CD4-positive, alpha-beta T cell treated with Interleukin-12 subunit alpha and Interleukin-12 subunit beta, for 1 hour (primary cell): ENCODE data around the gene SNX18.

Experiments used
- DNase-seq: peaks from one replicate; pipeline ENCODE4 v3.0.0-alpha.2; 2020

The SNX18 gene

DNA sequence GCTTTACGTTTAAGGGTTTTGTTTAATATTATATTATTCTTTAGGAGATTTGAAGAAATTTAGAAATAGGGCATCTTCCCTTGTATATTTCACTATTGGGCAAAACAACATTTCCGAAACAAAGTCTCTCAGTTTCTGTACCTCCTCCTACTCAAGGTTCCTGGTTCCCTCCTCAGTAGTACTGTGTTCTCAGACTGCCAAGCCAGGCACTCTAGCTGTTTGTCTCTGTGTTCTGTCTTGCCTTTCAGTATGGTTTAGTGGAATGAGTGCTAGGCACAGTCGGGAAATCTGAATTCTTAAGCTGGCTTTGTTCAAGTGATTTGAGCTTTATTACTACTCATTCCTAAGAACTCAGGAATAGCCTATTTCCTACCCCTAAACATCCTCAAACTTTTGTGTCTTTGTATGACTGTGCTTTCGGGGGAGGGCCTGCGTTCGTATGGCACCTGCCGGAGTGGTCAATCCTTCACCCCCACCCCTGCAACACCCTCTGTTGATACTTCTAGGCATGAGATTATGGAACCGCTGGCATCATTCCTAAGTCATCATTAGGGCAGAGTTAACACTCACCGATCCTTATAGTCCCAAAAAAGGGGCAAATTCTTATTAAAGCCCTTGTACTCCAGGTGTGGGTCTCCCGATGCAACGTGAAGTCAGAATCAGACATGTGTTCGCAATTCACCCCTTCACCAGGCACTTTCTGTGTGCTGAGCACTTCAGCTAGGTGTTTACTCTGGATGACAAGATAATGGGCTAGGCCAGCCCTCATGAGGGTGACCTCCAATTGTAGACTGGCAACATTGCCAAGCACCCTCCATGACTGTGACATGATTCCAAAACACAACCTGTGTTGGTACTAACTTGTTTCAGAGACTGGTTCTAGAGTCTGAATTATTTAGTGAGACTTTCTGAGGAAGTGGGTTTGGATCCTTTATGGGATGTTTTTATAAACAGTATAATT, 24.5 kb downstream of the SNX18 start:
- no peak for DNase-seq

DNA sequence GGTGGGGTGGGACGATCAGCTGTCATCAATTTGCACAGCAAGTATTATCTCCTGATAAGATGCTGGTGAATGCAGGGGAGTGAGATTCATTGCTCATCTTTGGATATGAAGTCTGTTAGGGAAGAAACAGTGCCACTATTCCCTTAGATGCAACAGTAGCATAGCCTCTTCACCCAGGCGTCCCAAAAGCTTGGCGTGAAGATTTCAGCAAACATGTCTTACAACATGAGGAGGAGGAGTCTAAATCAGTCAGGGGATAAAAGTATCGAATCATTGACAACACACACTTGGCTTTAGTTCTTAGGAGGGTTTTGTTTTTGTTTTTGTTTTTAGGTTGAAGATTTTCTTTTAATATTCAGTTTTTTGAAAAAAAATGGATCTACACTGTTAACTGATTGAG, 26.5 kb downstream of the SNX18 start:
- DNase-seq, result no peak

DNA sequence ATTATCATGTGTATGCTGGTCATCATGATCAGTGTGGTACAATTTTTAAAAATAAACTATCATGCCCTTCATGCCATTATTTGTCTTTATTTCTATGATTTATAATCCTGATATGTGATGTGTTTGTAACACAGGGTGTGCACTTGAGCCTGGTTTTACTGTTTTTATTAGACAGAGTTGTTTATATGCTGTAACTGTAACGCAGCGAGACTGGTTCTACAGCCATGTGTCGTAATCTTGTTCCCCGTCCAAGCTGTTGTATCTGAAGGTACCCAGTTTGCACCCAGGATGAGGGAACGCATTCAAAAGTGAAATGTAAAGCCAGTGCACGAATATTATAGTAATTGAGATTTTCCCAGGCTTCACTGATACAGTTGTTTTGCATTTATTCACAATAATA, 28.2 kb downstream of the SNX18 start:
- DNase-seq, result no peak

- no peak for DNase-seq
Observed at GRCh38 chr5:54547711-54548250, 30.2 kb downstream of the SNX18 start.

DNA sequence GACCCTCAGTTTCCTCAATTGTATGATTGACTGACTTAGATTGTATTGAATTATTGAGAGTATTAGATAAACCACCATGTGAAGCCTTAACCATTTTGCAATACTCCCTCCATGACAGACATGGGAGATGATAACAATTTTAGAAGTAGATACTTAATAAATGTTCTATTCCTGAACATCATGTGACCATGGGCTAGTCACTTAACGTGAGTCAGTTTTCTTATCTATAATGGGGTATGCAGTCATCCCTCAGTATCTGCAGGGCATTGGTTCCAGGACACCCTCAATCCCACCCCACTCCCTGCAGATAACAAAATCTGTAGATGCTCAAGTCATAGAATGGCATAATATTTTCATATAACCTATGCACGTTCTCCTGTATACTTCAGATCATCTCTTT, 31.0 kb downstream of the SNX18 start:
- DNase-seq, result no peak

DNA sequence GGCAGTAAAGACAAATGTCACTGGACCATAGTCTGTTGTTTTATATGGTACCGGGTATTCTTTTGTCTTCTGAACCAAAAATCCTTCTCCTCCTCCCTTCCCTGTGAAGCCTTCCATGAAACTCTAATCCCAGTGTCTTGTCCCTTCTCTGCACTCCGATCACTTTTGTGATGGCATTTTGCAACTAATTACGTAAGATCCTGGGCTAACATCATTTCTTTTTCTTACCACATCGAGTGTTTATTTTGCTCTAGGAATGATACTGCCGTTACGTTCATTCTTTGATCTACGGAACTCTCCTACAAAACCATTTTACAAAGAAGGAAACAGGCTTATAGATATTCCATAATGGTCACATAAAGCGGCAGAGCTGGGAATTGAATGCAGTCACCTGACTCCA, 33.7 kb downstream of the SNX18 start:
- DNase-seq, result no peak

- DNase-seq, result no peak
Observed at GRCh38 chr5:54551926-54552325, 34.4 kb downstream of the SNX18 start.

GRCh38 chr5:54552446-54552845, 34.9 kb downstream of the SNX18 start:
- no peak for DNase-seq

- DNase-seq, result no peak
Observed at GRCh38 chr5:54553659-54554207, 36.2 kb downstream of the SNX18 start.

GRCh38 chr5:54556141-54556540, 38.6 kb downstream of the SNX18 start:
- DNase-seq, result no peak

DNA sequence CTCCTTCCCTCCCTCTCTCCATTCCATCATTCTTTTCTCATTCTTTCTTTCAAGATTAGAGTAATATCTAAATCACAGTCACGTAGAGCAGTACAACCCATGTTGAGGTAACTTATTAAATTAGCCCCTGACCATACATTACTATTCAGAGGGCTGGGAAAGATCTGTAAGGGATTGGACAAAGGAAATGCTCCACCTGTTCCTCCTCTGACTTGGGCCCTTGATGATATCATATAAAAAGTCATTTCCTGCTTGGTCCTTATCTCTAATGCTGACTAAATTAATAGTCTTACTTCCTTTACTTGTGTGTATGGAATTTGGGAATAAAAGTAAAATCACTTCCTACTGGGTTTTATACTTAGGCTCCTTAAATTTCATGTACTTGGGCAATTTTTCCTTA, 40.8 kb downstream of the SNX18 start:
- DNase-seq, result no peak

DNA sequence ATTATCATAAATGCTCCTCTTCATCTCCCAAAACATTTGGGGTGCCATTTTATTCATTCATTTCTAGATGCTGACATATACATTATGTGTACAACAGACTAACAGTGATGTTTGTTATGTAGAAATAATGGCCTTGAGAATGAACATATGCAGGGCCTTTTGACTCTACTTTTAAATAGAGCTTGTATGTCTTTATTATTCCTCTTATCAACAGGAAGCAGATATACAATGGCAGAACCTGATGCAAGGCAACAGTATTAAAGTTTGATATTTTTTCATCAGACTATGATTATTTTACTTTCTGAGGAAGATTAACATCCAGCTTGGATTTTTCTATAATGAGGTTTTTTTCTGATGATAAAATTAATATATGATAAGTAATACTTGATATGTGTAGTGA, 44.1 kb downstream of the SNX18 start:
- DNase-seq, result no peak

DNA sequence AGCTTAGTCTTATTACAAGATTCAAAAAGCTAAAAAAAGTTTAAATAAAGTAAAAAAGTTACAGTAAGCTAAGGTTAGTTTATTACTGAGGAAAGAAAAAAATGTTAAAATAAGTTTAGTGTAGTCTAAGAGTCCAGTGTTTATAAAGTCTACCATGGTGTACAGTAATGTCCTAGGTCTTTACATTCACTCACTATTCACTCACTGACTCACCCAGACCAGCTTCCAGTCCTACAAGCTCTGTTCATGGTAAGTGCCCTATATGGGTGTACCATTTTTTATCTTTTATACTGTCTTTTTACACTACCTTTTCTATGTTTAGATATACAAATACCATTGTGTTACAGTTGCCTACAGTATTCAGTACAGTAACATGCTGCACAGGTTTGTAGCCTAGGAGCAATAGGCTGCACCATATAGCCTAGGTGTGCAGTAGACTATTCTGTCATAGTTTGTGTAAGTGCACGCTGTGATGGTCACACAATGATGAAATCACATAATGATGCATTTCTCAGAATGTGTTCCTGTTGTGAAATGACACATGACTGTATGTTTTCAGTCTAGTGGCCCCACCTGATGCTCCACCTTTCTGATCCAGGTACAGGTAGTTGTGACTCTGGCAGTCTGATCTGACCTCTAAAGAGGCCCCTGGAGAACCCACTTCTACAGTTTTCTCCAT, 45.7 kb downstream of the SNX18 start:
- DNase-seq, result no peak

DNA sequence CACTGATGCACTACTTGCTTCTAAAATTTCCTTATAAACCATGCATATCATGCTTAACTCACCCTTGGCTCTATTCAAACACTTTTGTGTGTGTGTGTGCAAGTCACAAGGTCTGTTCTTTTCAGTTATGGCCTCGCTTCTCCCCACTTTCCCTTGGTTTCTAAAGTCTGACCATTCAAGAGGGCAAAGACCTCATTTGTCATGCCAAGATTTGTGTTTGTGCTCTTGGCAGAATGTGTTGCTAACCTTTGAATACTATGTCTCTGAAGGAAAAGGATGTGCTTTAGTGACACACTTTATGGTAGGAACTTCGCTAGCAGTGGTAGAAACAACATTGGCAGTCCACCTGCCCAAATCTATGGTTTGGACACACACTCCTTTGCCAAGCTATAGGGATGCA, 50.4 kb downstream of the SNX18 start:
- no peak for DNase-seq

DNA sequence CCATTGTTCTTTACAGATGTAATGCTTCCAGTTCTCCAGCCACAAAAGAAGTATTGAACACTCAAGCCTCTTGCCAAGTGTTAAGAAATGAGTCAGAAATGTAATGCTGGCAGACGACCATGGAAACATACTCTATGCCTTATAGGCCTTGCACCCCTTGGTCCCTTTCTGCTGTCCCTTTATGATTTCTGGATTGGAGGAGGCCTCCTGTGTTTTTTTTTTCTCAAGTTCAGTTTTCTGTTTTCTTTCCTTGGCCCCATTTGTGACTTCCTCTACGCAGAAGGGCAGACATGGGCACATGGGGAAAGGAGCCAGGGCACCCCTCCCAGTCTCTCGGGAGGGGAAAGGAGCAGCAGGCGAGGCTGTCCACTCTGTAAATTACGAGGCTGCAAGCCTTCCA, 53.4 kb downstream of the SNX18 start:
- no peak for DNase-seq

DNA sequence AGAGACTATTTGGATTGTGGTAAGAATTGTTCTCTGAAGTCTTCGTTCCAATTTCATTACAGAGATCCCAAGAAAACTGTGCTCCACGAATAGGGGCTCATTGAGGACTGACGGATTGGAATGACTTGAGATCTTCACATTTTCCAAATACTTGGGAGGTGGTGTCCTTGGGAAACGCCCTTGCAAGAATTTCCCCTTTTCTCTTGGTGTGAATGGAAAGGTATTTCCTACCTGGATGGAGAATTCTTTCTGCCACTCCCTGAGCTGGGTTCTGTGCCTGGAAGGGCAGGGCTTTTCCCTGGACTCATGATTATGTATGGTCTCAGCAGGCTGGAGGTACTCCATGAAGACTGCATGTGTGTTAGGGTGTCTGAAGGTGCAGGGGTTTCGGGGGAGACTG, 53.9 kb downstream of the SNX18 start:
- DNase-seq, result no peak

DNA sequence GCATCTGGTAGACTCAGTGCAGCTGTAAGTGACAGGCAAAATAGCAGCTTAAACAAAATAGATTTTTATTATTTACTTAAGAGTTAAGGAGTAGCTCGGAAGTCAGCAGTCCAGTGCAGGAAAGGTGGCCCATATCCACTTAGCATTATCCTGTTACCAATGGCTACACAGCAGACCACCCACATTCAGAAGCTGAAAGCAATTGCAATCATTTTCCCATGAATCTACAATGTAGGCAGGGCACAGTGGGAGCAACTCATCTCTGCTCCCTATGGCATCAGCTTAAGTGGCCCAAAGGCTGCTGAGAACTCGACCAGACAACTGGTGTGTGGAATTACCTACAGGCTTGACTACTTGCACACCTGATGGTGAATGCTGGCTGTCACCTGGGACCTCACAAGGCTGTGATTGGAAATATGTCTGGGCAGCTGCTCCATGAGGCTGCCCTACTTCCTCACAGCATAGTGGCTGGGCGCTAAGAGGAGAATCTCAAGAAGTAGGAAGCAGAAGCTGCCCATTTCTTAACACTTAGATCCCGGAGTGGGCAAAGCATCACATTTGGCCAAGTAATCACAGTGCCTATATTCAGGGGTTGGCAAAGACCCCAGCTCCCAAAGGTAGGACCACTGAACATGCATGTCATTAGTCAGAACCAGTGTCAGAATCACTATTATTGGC, 56.4 kb downstream of the SNX18 start:
- DNase-seq, result no peak

DNA sequence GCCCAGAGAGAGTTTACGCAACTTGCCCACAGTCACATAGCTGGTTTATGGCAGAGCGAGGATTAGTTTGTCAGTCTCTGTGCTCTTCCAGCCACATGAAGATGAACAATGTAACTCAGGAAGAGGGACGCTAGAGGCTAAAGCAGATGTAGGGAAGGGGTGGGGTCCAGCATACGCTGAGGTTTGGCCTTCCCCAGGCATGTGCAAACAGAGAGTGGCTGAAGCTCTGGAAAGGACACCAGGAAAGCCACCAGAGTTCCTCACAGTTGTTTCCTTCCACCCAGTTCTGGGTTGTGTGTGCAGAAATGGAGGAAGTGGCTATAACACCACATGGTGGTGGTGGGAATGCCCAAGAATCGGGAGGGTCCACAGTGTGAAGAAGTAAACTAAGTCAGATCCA, 60.0 kb downstream of the SNX18 start:
- no peak for DNase-seq

DNA sequence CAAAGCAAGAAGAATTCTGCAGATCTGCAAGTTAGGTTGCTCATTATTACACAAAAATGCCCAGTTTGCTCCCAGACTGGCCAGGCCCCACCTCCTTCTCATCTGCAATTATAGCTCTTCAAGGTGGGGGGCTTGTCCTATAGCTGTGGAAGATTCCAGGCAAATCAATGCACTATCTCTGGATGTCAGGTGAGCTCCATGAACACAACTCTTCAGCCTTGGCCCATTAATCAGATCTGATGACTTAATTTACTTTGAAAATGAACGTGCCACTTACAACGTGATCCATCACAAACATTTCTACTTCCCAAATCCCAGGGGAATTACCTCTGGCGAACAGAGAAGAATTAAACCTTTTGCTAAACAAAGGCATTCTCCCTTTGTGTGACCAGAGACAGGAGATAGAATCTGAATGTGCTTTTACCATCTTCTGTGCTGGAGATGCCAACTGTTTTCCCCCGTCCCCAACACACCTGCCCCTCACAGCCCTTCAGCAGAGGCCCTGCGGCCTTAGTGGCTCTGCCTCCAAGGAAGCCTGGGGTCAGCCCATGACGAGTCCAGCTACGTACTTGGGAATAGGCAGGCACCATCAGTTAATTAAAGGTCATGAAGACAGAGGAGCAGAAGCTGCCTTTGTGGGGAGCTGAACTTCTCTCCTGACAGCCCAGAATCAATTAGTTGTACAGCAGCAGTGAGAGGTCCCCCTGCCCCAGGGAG, 60.5 kb downstream of the SNX18 start:
- no peak for DNase-seq

- no peak for DNase-seq
Observed at GRCh38 chr5:54579591-54580295, 62.2 kb downstream of the SNX18 start.

DNA sequence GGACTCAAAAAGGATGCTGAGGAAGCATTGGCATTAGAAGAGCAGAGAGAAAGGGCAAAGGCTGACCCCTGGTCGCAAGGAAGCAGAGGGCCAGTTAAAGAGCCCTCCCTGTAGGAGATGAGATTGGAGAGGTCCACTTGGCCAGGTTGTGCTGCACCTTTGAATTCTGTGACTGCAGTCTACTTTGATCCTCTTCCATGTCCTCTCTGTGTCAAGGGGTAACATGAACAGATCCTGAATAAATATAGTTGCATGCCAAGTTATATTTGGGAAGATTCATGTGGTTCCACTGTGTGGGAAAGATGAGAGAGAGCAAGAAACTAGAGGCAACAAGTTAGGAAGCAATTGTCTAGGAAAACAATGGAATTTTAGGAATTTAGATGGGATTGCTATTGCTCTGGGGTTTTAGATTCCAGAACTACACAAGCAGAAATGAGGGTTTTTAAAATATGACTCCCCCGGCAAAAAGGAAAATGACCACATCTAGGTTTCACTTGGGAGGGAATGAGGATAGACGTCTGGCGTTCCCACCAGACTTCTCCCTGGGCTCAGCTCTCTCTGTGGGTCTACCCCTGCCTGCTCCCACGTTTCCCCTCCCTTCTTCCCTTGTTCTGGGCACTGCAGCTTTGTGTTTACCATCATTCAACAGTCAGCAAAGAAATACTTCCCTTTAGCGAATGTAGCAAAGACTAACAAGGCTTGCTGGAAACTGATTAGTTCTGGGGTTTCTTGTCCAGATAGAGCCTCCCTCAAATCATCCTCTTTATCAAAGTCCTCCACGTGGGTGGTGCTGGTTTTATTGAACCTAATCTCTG, 63.6 kb downstream of the SNX18 start:
- DNase-seq, result no peak
